Measurements from ENCODE around the gene CAVIN1.

GRCh38 chr17:42408061-42408460, 15.0 kb downstream of the CAVIN1 start:
- TF ChIP-seq CTCF (IDR thresholded peaks at IDR 0.05; ENCODE audit: low read depth, low read length, poor library complexity, severe bottlenecking) (no peak), EZH2phosphoT487 (IDR thresholded peaks at IDR 0.05; ENCODE audit: borderline replicate concordance, low read length) (no peak)
